Renal pelvis (tissue), 4 donors: ENCODE data around the gene PLCB1. TPM values are rescaled to one million over a fixed set of nuclear protein-coding genes. Genes with fewer than 3 reads are reported as not detected.
A peak's percentile ranks its signal among the peaks of the same experiment; 100 is the strongest.

Source experiments
- DNase-seq: peaks from one replicate; pipeline ENCODE4 v3.0.0-alpha.2; 2013
- polyA plus RNA-seq, 3 donors: library from polyadenylated mRNA; unstranded; fragments of 120-200 nt; gene quantifications; one replicate each; pipeline ENCODE4 v1.2.1, GENCODE V29; 2013; ENCODE audit not compliant: insufficient read length in 3 of 3

The PLCB1 gene
- polyA plus RNA-seq, 3 donors: 35.7 to 37.7 (median 36.9) TPM

DNA sequence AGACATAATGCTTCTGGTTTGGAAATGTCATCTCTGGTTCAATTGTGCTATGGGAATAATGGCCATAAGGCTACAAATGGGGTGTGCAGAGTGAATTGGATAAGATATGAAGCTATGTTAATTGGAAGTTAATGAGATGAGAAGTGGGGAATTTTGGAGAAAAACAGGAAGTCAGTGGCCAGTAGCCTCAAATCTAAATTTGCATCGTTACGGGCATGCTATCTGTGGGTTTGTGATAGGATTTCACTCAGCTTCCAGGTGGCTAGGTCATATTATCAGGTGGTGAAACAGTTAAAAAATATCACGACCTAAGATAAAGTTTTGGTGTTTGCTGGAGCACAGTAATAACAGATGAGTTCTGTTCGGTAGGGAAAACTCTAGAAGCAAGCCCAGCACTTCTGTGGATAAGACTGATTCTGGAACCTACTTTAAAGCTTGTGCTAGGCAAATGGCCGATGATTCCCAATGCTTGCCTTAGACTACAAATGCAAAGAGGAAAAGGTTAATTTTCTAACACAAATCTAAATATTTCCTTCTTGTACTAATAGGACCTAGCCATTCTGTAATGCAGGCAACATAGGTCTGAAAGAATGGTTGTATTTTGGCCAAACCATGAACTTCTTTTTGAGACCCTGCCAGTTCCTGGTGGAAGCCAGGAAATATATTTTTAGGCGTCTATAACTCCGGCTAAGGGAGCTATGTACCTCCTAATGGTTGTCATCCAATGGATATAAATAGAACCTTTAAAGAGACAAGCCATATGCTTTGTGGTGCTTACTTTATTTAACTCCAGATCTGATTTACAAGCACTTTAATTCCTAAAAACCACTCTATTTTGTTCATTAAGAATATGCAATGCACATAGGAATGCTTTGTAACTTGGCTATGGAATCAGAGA is 111.0 kb downstream of the PLCB1 start:
- peak; percentile 54 for DNase-seq

GRCh38 chr20:8244637-8245036 is 112.6 kb downstream of the PLCB1 start:
- peak; percentile 23 for DNase-seq

GRCh38 chr20:8246153-8246552 is 114.1 kb downstream of the PLCB1 start:
- DNase-seq: no peak

- no peak for DNase-seq
These were observed 114.7 kb downstream of the PLCB1 start for GRCh38 chr20:8246716-8247115.

DNA sequence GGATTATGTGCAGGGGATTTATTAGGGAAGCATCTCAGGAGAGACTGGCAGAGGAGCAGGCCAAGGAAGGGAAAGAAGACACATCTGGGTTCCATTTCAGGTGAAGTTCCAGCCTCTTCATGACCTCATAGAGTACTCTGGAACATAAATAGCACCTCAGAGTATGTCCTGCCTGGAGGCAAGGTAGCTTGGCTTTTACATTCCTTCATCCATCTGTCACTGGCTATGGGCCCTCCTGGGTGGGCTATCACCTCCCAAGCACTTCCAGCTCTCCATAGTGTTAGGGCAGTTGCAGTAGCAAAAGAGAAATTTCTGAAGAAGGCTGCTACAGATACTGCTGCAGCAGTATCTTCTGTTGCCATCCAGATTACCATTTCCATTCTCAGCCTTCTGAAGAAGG is 116.0 kb downstream of the PLCB1 start:
- DNase-seq: no peak

- no peak for DNase-seq
These were observed 117.6 kb downstream of the PLCB1 start for GRCh38 chr20:8249634-8250033.

GRCh38 chr20:8250539-8251200 is 118.6 kb downstream of the PLCB1 start:
- DNase-seq: peak; percentile 20

DNA sequence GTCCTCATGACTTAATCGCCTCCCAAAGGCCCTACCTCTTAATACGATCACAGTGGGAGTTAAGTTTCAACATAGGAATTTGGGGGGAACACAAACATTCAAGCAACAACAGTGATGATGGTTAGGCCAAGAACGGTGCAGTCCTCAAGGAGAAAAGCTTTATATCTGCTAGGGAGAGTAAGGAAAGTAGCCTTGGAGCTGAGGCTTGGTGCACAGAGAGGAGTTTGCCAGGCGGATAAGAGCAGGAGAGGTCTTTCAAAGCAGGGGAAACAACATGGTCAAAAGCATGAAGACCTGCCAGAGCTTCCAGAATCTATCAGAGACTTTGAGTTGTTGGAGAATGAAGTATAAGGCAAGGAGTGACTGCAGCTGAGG is 119.1 kb downstream of the PLCB1 start:
- DNase-seq: no peak

- DNase-seq: no peak
These were observed 123.0 kb downstream of the PLCB1 start for GRCh38 chr20:8254911-8255582.

DNA sequence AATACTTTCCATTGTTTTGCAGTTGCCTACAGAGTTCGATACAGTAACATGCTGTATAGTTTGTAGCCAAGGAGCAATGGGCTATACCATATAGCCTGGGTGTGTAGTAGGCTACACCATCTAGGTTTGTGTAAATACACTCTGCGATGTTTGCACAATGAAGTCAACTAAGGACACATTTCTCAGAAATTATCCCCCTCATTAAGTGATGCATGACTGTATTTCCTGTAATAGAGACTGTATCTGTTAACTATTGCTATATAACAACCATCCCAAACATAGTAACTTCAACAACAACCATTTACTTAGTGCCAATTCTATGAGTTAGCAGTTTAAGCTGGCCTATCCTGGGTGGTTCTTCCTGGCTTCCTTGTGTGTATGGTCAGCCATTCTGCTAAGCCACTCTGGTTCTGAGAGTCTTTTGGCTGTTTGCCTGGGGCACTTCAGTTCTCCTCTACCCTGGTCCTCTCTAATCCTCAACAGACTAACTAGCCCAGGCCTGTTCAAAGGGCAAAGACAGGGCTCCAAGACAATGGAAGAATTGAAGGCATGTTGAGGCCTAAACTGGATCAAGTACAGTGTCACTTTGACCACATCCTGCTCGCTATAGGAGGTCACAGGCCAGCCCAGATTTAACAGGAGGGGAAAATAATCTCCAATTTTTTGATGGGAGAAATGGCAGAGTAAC is 124.0 kb downstream of the PLCB1 start:
- DNase-seq: no peak

- no peak for DNase-seq
These were observed 128.8 kb downstream of the PLCB1 start for GRCh38 chr20:8260837-8261251.

GRCh38 chr20:8262721-8263120 is 130.7 kb downstream of the PLCB1 start:
- no peak for DNase-seq

DNA sequence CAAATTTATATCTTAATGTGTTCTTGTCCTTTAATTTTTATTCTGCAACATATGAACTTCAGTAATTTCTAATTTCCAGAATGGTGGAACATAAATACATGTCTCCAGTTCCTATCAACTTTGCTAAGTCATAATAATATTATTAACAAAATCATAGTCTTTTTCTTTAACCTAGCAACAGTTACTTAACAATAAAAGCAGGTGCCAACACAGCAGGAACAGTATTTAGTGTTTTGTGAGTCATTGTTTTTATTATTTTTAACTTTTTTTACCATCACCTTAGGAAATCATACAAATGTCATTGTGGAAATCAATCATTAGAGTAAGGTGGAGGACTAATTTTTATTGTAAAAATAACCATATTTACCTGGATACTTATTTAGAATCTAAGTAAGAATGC is 133.5 kb downstream of the PLCB1 start:
- DNase-seq: no peak

DNA sequence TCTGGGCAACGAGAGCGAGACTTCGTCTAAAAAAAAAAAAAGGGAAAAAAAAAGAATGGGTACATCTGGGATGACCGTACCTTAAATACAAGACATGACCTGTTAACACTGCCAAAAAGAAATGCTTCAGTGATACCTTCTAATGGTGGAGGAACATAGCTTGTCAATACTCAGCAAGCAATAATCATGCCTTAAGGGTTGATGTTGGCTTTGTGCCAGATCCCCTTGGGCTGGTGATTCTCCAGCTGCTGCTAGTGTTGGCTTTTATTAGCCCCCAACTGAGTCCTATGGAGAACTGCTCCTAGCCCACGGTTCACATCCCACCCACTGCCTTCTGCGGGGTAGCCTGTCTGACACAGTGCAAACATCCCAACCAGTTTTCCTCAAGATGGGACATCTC is 134.9 kb downstream of the PLCB1 start:
- no peak for DNase-seq

- no peak for DNase-seq
These were observed 139.7 kb downstream of the PLCB1 start for GRCh38 chr20:8271727-8272126.

DNA sequence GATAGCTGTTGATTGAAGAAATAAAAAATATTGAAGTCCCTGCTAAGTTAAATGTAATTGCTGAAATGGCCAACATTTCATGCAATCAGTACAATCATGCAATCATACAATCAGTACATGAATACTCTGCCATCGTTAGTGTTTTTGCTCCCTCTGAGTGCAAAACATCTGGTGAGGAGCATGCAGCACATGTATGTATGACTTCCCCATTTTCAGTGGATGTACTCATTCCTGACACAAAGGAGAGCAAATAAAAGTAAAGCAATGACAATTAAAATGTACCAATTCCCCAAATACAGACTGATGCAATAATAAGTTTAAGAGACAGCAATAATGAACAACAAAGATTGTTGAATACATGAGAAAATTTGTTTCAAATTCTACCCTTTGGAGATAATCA is 140.7 kb downstream of the PLCB1 start:
- DNase-seq: no peak

DNA sequence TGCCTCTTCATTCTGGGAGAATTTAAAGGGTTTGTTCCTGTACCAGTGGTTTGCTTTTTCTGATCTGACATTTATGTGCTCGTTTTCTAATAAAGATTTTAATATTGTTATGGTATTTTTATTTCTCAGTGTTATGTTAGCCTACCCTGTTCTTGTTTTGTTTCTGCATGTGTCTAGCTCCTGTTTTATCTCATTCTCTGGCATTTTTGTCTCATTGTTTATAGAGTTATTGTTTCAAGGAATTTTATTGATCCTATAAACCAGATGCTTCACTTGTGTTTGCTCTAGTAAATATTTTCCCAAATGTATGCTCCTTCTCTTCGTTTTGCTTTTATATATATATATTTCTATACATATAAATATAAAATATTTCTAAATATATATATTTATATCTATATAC is 152.8 kb downstream of the PLCB1 start:
- DNase-seq: no peak

DNA sequence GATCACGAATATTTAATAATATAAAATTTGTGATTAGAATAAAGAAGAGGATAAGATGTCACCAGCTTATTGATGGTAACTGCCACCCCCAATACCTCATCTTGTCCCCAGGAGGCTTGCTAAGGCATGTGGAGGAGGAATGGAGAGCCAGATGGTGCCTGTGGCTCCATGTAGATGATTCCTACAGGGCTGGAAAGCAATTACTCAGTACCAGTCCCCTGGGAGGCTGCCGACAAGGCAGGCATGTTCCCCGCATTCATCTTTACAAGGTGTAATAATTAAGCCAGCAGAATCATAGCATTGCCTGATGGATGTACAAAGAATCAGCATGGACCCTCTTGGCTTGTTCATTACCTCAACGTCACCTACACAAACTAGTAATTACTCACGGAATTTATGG is 155.3 kb downstream of the PLCB1 start:
- no peak for DNase-seq

GRCh38 chr20:8291200-8291599 is 159.1 kb downstream of the PLCB1 start:
- DNase-seq: no peak

DNA sequence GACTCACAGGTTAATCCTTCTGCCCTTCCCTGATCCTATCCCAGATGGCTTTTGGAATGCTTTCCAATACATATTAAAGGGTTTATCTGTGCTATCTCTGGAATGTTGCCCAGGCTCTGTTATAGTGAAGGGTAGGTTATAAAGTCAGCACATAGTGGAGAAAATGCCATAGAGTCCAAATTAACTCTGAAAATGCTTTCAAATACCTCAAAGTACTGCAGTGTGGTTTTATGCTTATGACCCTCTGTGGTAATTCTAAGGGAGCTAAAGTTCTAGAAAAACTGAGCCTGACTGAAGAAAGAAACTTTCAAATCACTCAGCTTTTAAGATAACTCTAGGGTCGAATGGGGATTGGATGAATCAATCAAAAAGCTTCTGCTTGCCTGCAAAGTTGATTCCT is 159.8 kb downstream of the PLCB1 start:
- no peak for DNase-seq

DNA sequence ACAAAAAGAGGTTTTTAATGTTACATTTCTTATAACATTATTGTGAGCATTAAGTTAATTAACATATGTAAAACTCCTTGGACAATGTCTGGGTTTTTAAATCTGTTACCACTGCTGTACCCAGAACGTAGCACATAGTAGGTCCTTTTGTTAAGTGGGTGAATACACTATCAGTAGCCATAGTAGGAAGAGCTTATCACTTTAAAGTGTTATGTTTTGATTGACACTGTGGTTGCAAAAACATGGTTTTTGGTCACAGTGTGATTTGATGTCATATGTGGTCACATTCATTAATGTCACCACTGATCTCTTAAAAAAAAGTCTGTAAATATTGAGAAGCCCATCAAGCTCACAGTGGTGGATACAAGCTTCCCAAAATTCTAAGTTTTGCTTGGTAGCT is 160.7 kb downstream of the PLCB1 start:
- DNase-seq: no peak

- DNase-seq: no peak
These were observed 161.7 kb downstream of the PLCB1 start for GRCh38 chr20:8293750-8294149.
